HG02840 (cell line): ENCODE results near the gene IFI35.
"Not testable (repeated sequence)": the region's sequence is repeated elsewhere in the genome, so short reads cannot be mapped to it uniquely, and the experiment has no call there.

ENCODE experiments used
- ATAC-seq: cut with Tn5 transposase; IDR thresholded peaks from one replicate; pipeline ENCODE4 v1.9.1; 2021; ENCODE audit warnings: mild to moderate bottlenecking, moderate library complexity, moderate number of reproducible peaks; ENCODE audit not compliant: unreplicated experiment, low FRiP score

IFI35 gene

GRCh38 chr17:43006639-43007551 lies at the start of gene IFI35:
Gene IFI35 (plus strand): TSS chr17:43006784. CDS start chr17:43006948, 164 bp downstream.
- ATAC-seq: peak; percentile 81

GRCh38 chr17:42964161-42964932 lies 42.2 kb upstream of the IFI35 start, which contains the start of gene AARSD1:
Gene AARSD1 (minus strand): TSS chr17:42964454. CDS start chr17:42964440, 14 bp downstream.
- peak; percentile 82 for ATAC-seq

- ATAC-seq: no peak
Measured at GRCh38 chr17:42967925-42968324, 38.7 kb upstream of the IFI35 start.

GRCh38 chr17:42969001-42969581 lies 37.5 kb upstream of the IFI35 start:
- ATAC-seq: no peak

- no peak for ATAC-seq
Measured at GRCh38 chr17:42971589-42971988, 35.0 kb upstream of the IFI35 start.

GRCh38 chr17:42973323-42973722 lies 33.3 kb upstream of the IFI35 start:
- ATAC-seq: not testable (repeated sequence)

GRCh38 chr17:42975265-42975664 lies 31.3 kb upstream of the IFI35 start:
- ATAC-seq: no peak

- not testable (repeated sequence) for ATAC-seq
Measured at GRCh38 chr17:42975701-42976100, 30.9 kb upstream of the IFI35 start.

- ATAC-seq: no peak
Measured at GRCh38 chr17:42979511-42980273, 26.9 kb upstream of the IFI35 start, which contains the start of gene PTGES3L. Gene PTGES3L (minus strand): TSS chr17:42980080. CDS start chr17:42980053, 27 bp downstream.

GRCh38 chr17:42980274-42980765 lies 26.3 kb upstream of the IFI35 start, which contains the start of gene RUNDC1:
Gene RUNDC1 (plus strand): TSS chr17:42980565. CDS start chr17:42980577, 12 bp downstream.
- peak; percentile 58 for ATAC-seq

GRCh38 chr17:42980766-42981397 lies 25.7 kb upstream of the IFI35 start:
- peak; percentile 33 for ATAC-seq

- ATAC-seq: no peak
Measured at GRCh38 chr17:42982266-42982665, 24.3 kb upstream of the IFI35 start.

GRCh38 chr17:42985225-42985624 lies 21.4 kb upstream of the IFI35 start:
- ATAC-seq: no peak

GRCh38 chr17:42989141-42989540 lies 17.4 kb upstream of the IFI35 start:
- ATAC-seq: no peak

GRCh38 chr17:42989726-42990652 lies 16.6 kb upstream of the IFI35 start:
- ATAC-seq: no peak

GRCh38 chr17:42991471-42991870 lies 15.1 kb upstream of the IFI35 start:
- ATAC-seq: no peak

GRCh38 chr17:42992872-42993271 lies 13.7 kb upstream of the IFI35 start:
- ATAC-seq: no peak

GRCh38 chr17:42993913-42994312 lies 12.7 kb upstream of the IFI35 start:
- not testable (repeated sequence) for ATAC-seq
